ENCODE data around the gene GID8. TPM values are rescaled to one million over a fixed set of nuclear protein-coding genes. Genes with fewer than 3 reads are reported as not detected.
A peak's percentile ranks its signal among the peaks of the same experiment; 100 is the strongest.

GID8 gene
- 43.9 TPM for polyA plus RNA-seq (2013, experiment 1 of 2)
- polyA plus RNA-seq (2013, experiment 2 of 2): 45.3 TPM

DNA sequence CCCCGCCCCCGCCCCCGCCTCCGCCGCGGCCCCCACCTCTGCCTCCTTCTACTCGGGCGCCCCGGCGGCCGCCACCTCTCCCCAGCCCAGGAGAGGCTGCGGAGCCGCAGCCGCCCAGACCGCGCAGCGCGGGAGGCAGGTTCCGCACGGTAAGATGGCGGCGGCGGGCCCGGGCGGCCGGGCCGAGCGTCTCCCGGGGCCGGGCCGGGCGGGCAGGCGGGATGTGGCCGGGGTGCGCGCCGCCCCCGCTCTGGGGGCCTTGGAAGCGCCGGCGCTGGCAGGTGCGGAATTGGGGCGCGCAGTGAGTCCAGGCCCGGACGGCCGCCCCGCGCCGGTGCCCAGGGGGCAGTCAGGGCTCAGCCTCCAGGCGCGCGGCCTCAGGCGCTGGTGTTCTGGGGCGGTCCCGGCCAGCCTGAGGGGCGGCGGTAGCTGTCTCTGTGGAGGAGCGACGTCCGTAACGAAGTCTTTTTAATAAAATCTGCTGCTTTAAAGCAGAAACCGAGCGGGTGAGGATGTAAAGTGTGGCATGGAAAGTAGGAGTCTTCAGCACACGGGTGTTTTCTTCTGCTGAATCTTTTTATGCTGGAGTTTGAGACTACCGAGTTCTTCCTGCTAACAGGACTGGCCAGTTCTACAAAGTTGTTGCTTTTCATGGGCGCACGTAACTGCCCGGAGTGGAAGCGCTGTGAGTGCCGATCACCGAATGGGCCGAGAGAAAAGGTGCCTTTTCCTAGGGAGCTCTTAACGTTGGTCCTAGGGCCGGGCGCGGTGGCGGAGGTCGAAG, at the start of gene GID8:
GID8 (plus strand) TSS at position 43 of the 784 bp plus-strand sequence. CDS start 3,356 bp downstream, outside the sequence.
- no peaks in the 10 kb centered on the region for H3K9me3 ChIP-seq (ENCODE audit: insufficient read depth, low read depth, low read length)
- H3K9ac ChIP-seq (ENCODE audit: low read depth, low read length): peak within 1 kb of the TSS; percentile 99
- WGBS: under 1% methylated on average over 75 of the region's 79 CpGs
- H3K27ac ChIP-seq (ENCODE audit: low read depth, low read length): peak within 1 kb of the TSS; percentile 93
- H3K27me3 ChIP-seq (ENCODE audit: insufficient read depth, low read length): no peaks in the 10 kb centered on the region
- peaks cover 51% of the 10 kb centered on the region for H3K36me3 ChIP-seq (ENCODE audit: insufficient read depth, low read length)
- peaks cover 34% of the 10 kb centered on the region for H3K4me1 ChIP-seq (ENCODE audit: insufficient read depth, low read length)
- peak within 1 kb of the TSS; percentile 99 for H3K4me3 ChIP-seq (ENCODE audit: low read length)

DNA sequence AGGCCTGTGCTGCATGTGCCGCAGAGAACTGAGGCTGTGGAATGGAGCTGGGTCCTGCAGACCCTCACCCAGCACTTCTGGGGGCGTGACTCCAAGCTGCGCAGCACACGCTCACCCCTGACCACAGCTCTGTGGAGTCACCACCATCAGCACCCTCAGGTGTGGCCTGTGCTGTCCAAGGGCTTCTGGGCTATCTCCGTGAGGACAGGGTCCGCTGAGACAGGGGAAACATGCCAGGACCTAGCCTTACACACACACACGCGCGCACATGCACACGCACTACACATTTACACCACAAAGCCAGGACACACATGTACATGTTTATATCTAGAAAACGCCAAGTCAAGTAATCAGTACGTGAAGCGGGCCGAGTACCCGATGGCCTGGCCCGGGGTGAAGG, 49.5 kb upstream of the GID8 start:
- WGBS: 95% methylated on average over 16 of the region's 16 CpGs
- H3K36me3 ChIP-seq (ENCODE audit: insufficient read depth, low read length): peaks cover 72% of the 10 kb centered on the region
- H3K27ac ChIP-seq (ENCODE audit: low read depth, low read length): no peak overlapping the region
- no peak overlapping the region for H3K4me3 ChIP-seq (ENCODE audit: low read length)
- H3K9me3 ChIP-seq (ENCODE audit: insufficient read depth, low read depth, low read length): no peaks in the 10 kb centered on the region
- peaks cover 9% of the 10 kb centered on the region for H3K4me1 ChIP-seq (ENCODE audit: insufficient read depth, low read length)
- H3K27me3 ChIP-seq (ENCODE audit: insufficient read depth, low read length): no peaks in the 10 kb centered on the region
- H3K9ac ChIP-seq (ENCODE audit: low read depth, low read length): no peak overlapping the region

DNA sequence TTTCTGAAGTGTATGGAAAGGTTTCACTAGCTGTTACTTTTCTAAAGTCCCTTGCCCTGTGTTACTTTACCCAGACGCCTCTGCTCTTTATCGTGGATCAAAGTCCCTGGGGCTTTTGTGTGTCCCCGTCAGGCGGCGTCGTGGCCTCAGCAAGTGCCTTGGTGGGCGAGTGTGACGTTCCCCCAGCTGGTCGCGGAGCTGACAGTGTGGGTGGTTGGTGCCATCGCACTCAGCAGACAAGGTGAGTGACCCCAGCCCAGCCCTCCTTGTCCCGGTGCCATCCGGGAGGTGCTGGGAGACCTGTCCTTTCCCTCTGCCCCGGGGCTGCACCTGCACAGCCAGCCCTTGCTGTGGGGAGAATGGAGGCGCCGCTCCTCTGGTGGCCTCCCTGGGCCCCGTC, 49.0 kb upstream of the GID8 start:
- peaks cover 77% of the 10 kb centered on the region for H3K36me3 ChIP-seq (ENCODE audit: insufficient read depth, low read length)
- H3K4me1 ChIP-seq (ENCODE audit: insufficient read depth, low read length): peaks cover 9% of the 10 kb centered on the region
- H3K9me3 ChIP-seq (ENCODE audit: insufficient read depth, low read depth, low read length): no peaks in the 10 kb centered on the region
- H3K9ac ChIP-seq (ENCODE audit: low read depth, low read length): no peak overlapping the region
- no peak overlapping the region for H3K4me3 ChIP-seq (ENCODE audit: low read length)
- no peak overlapping the region for H3K27ac ChIP-seq (ENCODE audit: low read depth, low read length)
- H3K27me3 ChIP-seq (ENCODE audit: insufficient read depth, low read length): no peaks in the 10 kb centered on the region
- 93% methylated on average over 17 of the region's 17 CpGs for WGBS

DNA sequence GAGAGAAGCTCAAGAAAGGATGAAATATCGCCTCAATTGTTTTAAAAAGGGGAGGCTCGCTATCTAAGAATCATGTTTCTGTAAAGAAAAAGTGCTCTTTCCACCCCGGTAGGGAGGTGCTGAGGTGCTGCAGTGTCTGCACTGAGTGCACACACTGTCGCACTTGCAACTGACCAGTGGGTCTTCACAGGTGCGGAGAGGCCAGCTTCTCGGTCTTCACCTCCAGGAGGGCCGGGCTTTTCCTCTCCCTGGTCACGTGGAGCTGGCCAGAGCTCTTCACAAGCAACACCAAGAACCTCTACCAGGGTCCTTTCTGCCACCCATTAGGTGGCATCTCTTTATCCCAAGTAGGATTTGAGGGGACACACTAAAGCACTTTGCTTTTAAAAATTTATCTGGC, 48.5 kb upstream of the GID8 start:
- no peak overlapping the region for H3K27ac ChIP-seq (ENCODE audit: low read depth, low read length)
- no peaks in the 10 kb centered on the region for H3K27me3 ChIP-seq (ENCODE audit: insufficient read depth, low read length)
- H3K4me3 ChIP-seq (ENCODE audit: low read length): no peak overlapping the region
- H3K9ac ChIP-seq (ENCODE audit: low read depth, low read length): no peak overlapping the region
- no peaks in the 10 kb centered on the region for H3K9me3 ChIP-seq (ENCODE audit: insufficient read depth, low read depth, low read length)
- H3K36me3 ChIP-seq (ENCODE audit: insufficient read depth, low read length): peaks cover 82% of the 10 kb centered on the region
- H3K4me1 ChIP-seq (ENCODE audit: insufficient read depth, low read length): peaks cover 4% of the 10 kb centered on the region
- WGBS: 96% methylated on average over 8 of the region's 8 CpGs

DNA sequence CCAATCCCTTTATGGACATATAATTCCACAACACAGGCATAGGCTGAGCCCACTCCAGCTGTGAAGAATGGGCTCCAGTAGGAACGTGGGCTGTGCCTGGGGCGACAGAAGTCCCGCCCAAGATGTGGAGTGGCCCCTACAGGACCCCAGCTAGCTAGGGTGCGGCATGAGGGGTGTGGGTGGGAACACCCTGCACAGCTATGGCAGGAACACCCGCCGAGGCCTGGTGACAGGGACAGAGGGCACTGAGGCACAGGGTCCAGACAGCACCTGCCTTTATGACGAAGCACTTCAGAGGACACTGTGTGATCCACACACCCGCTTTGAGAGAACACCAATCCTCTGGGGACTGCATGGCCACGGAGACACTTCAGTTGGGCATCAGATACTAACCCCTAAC, 48.1 kb upstream of the GID8 start:
- Histone ChIP-seq H3K9ac (ENCODE audit: low read depth, low read length) (no peak overlapping the region), H3K9me3 (ENCODE audit: insufficient read depth, low read depth, low read length) (no peaks in the 10 kb centered on the region), H3K36me3 (ENCODE audit: insufficient read depth, low read length) (peaks cover 87% of the 10 kb centered on the region), H3K4me1 (ENCODE audit: insufficient read depth, low read length) (peaks cover under 1% of the 10 kb centered on the region; the same call in 1 of the 2 replicates), H3K27me3 (ENCODE audit: insufficient read depth, low read length) (no peaks in the 10 kb centered on the region), H3K27ac (ENCODE audit: low read depth, low read length) (no peak overlapping the region), H3K4me3 (ENCODE audit: low read length) (no peak overlapping the region)
- 94% methylated on average over 9 of the region's 9 CpGs for WGBS

DNA sequence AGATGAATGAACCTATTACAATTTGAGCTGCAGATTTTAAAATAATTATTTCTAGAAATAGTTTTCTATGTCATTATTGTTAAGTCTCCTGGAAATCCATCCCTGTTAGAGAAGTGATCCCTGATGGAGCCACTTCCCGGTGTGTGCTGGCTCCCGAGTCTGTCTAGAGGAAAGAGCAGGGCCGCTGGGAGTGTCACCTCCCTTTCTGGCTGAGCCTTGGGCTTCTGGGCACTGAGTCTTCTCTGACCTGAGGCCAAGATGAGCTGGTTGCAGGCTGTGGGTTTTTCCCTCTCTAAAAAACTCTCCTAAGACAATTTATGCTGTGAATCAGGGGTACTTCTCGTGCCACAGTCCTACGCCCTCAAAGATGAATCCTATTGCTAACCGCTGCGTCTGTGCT, 47.5 kb upstream of the GID8 start:
- Histone ChIP-seq H3K4me3 (ENCODE audit: low read length) (no peak overlapping the region), H3K9ac (ENCODE audit: low read depth, low read length) (no peak overlapping the region), H3K27me3 (ENCODE audit: insufficient read depth, low read length) (no peaks in the 10 kb centered on the region), H3K27ac (ENCODE audit: low read depth, low read length) (no peak overlapping the region), H3K9me3 (ENCODE audit: insufficient read depth, low read depth, low read length) (no peaks in the 10 kb centered on the region), H3K4me1 (ENCODE audit: insufficient read depth, low read length) (no peaks in the 10 kb centered on the region), H3K36me3 (ENCODE audit: insufficient read depth, low read length) (peaks cover 93% of the 10 kb centered on the region)
- WGBS: 97% methylated on average over 7 of the region's 7 CpGs

DNA sequence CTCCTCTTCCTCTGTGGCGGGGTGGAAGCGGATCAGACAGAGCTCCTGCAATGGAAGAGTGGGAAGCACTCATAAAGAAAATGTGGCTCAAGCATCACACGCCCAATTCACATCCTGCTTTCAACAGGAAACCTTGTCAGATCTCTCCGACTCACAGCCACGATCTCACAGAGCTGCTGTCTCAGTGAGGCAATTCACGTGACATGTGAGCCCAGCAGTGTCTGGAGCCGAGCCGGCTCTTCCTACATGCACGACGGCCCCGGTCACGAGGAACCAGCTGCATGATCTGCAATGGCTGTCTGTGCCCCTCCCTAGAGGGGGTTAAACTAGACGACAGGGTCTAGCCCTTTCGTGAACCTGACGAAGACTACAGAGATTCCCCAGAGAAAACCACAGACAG, 46.8 kb upstream of the GID8 start:
- Histone ChIP-seq H3K36me3 (ENCODE audit: insufficient read depth, low read length) (peaks cover 100% of the 10 kb centered on the region), H3K27me3 (ENCODE audit: insufficient read depth, low read length) (no peaks in the 10 kb centered on the region), H3K27ac (ENCODE audit: low read depth, low read length) (no peak overlapping the region), H3K4me1 (ENCODE audit: insufficient read depth, low read length) (no peaks in the 10 kb centered on the region), H3K9me3 (ENCODE audit: insufficient read depth, low read depth, low read length) (no peaks in the 10 kb centered on the region), H3K4me3 (ENCODE audit: low read length) (no peak overlapping the region), H3K9ac (ENCODE audit: low read depth, low read length) (no peak overlapping the region)
- 96% methylated on average over 15 of the region's 15 CpGs for WGBS

DNA sequence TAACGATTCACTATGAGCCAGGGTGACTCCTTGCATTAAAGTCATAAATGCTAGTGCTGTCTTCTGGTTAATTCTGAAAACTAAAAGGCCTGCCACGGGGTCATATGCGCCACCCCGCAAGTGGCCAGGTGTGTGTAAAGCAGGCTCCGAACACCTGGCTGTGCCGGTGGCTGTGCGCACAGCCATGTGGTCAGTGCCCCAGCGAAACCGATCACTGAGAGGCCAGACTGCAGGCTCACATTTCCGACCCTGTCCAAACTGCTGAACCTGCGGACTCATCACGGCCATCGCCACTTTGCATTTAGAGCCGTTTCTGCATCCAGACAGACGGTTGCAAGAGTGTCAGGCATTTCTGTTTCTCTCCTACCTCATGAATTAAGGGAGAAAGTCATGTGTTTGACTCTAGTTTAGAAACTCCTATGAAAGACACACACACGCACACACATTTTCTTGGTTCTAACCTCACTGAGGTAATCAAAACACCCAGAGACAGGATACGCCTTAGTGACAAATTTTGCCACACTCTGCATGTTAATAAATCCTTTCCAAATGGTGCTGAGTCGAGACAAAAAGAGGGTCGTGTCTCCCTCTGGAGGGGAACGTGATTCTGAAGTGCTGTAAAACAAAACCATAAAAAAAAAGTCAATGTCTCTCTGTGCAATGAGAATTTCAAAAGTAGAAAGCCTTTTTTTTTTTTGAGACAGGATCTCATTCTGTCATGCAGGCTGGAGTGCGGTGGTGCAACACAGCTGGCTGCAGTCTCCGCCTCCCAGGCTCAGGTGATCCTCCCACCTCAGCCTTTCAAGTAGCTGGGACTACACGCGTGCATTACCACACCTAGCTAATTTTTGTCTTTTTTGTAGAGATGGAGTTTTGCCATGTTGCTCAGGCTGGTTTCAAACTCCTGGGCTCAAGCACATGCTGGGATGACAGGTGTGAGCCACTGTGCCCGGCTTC, 45.3 kb upstream of the GID8 start:
- no peak overlapping the region for H3K27ac ChIP-seq (ENCODE audit: low read depth, low read length)
- H3K36me3 ChIP-seq (ENCODE audit: insufficient read depth, low read length): peaks cover 92% of the 10 kb centered on the region
- H3K9ac ChIP-seq (ENCODE audit: low read depth, low read length): no peak overlapping the region
- no peak overlapping the region for H3K4me3 ChIP-seq (ENCODE audit: low read length)
- no peaks in the 10 kb centered on the region for H3K9me3 ChIP-seq (ENCODE audit: insufficient read depth, low read depth, low read length)
- 95% methylated on average over 25 of the region's 25 CpGs for WGBS
- no peaks in the 10 kb centered on the region for H3K27me3 ChIP-seq (ENCODE audit: insufficient read depth, low read length)
- no peaks in the 10 kb centered on the region for H3K4me1 ChIP-seq (ENCODE audit: insufficient read depth, low read length)

DNA sequence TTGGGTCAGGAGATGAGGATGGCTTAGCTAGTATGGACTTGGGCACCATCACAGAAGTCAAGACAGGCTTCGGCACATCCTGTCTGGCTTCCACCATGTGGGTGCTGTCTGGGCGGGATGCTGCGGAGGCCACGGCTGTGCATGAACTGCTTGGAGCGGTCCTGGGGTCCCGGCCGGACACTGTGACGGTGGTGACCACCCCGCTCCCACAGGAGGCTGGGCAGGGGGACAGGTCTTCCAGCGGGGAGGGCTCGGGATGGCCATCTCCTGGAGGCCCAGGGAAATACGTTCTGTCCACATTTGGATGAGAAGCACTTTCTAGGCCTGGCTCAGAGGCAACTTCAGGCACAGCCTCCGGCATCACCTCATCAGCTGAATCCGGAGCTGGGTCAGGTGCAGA, 44.2 kb upstream of the GID8 start:
- no peaks in the 10 kb centered on the region for H3K9me3 ChIP-seq (ENCODE audit: insufficient read depth, low read depth, low read length)
- H3K27me3 ChIP-seq (ENCODE audit: insufficient read depth, low read length): no peaks in the 10 kb centered on the region
- H3K27ac ChIP-seq (ENCODE audit: low read depth, low read length): no peak overlapping the region
- 0 out of 2 replicates have a peak, but pooled peaks cover 3% of the 10 kb centered on the region for H3K4me1 ChIP-seq (ENCODE audit: insufficient read depth, low read length)
- H3K9ac ChIP-seq (ENCODE audit: low read depth, low read length): no peak overlapping the region
- no peak overlapping the region for H3K4me3 ChIP-seq (ENCODE audit: low read length)
- peaks cover 82% of the 10 kb centered on the region for H3K36me3 ChIP-seq (ENCODE audit: insufficient read depth, low read length)
- WGBS: 95% methylated on average over 14 of the region's 14 CpGs

DNA sequence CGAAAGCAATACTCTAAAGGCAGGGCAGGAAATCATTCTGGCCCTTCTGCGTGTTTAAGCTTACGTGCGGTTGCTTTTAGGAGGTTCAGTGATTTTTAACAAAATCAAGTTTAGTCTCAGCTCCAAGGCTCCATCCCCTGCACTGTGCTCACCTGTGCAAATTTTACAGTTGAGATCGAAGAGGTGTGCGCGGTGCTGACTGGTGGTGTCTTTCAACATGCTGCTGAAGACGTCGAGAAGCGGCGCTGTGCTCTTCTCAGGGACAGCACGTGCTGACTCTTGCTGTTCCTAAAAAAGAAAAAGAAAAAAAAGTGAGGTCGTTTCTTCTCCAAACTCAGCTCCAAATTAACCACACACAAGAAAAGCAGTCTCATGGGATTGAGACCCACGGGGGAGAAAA, 43.7 kb upstream of the GID8 start:
- H3K9me3 ChIP-seq (ENCODE audit: insufficient read depth, low read depth, low read length): no peaks in the 10 kb centered on the region
- WGBS: 94% methylated on average over 13 of the region's 14 CpGs
- H3K27ac ChIP-seq (ENCODE audit: low read depth, low read length): no peak overlapping the region
- no peaks in the 10 kb centered on the region for H3K27me3 ChIP-seq (ENCODE audit: insufficient read depth, low read length)
- H3K9ac ChIP-seq (ENCODE audit: low read depth, low read length): no peak overlapping the region
- H3K4me1 ChIP-seq (ENCODE audit: insufficient read depth, low read length): peaks cover 9% of the 10 kb centered on the region
- no peak overlapping the region for H3K4me3 ChIP-seq (ENCODE audit: low read length)
- peaks cover 76% of the 10 kb centered on the region for H3K36me3 ChIP-seq (ENCODE audit: insufficient read depth, low read length)

DNA sequence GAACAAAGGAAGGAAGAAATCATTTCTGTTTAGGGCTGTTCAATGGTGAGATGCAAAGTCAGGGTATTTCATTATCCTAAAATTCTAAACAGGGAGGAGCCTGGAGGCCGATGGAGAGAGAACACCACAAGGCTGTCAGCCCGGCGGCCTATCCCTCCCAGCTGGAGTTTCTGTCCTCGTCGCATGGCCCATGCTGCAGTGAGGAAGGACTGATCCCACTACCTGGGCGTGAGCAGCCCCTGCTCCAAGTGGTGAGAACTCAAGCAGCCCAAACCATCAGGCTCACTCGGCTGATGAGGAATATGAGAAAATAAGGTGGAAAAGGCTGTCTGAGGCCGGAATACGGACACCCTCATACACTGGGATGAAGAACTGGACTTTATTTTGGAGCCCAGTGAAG, 42.4 kb upstream of the GID8 start:
- WGBS: 95% methylated on average over 9 of the region's 9 CpGs
- Histone ChIP-seq H3K9me3 (ENCODE audit: insufficient read depth, low read depth, low read length) (no peaks in the 10 kb centered on the region), H3K9ac (ENCODE audit: low read depth, low read length) (no peak overlapping the region), H3K36me3 (ENCODE audit: insufficient read depth, low read length) (peaks cover 63% of the 10 kb centered on the region), H3K27ac (ENCODE audit: low read depth, low read length) (no peak overlapping the region), H3K4me1 (ENCODE audit: insufficient read depth, low read length) (peaks cover 19% of the 10 kb centered on the region), H3K4me3 (ENCODE audit: low read length) (no peak overlapping the region), H3K27me3 (ENCODE audit: insufficient read depth, low read length) (no peaks in the 10 kb centered on the region)

Measured in HUES64 (cell line).